NK-92 treated with Interleukin-12 subunit alpha and Interleukin-12 subunit beta, amount 100 ng/mL, for 24 hours (cell line): ENCODE data around the gene TRPM3.
"Not testable (repeated sequence)": the region's sequence is repeated elsewhere in the genome, so short reads cannot be mapped to it uniquely, and the experiment has no call there.

ENCODE experiments used
- DNase-seq: peaks from one replicate; lab custom pipeline; 2025; lab: John Stamatoyannopoulos, UW

TRPM3 gene

GRCh38 chr9:70654144-70654543 is 467.3 kb downstream of the TRPM3 start:
- DNase-seq, result no peak

GRCh38 chr9:70644627-70645026 is 476.8 kb downstream of the TRPM3 start:
- DNase-seq, result not testable (repeated sequence)

- DNase-seq, result no peak
Measured at GRCh38 chr9:70642341-70642740, 479.1 kb downstream of the TRPM3 start.

GRCh38 chr9:70641631-70642030 is 479.8 kb downstream of the TRPM3 start:
- no peak for DNase-seq

- DNase-seq, result no peak
Measured at GRCh38 chr9:70641031-70641430, 480.4 kb downstream of the TRPM3 start.

- DNase-seq, result no peak
Measured at GRCh38 chr9:70639853-70640814, 481.3 kb downstream of the TRPM3 start.

- DNase-seq, result no peak
Measured at GRCh38 chr9:70635790-70636189, 485.6 kb downstream of the TRPM3 start.

- no peak for DNase-seq
Measured at GRCh38 chr9:70634696-70635095, 486.7 kb downstream of the TRPM3 start.

- DNase-seq, result no peak
Measured at GRCh38 chr9:70630971-70631370, 490.4 kb downstream of the TRPM3 start.

- DNase-seq, result not testable (repeated sequence)
Measured at GRCh38 chr9:70629080-70629685, 492.2 kb downstream of the TRPM3 start.

- no peak for DNase-seq
Measured at GRCh38 chr9:70625078-70625477, 496.3 kb downstream of the TRPM3 start.

- no peak for DNase-seq
Measured at GRCh38 chr9:70618784-70619183, 502.6 kb downstream of the TRPM3 start.

- no peak for DNase-seq
Measured at GRCh38 chr9:70617033-70617828, 504.2 kb downstream of the TRPM3 start.

GRCh38 chr9:70616228-70616990 is 505.0 kb downstream of the TRPM3 start:
- no peak for DNase-seq

- DNase-seq, result no peak
Measured at GRCh38 chr9:70615464-70616138, 505.8 kb downstream of the TRPM3 start.

GRCh38 chr9:70614786-70615463 is 506.5 kb downstream of the TRPM3 start:
- no peak for DNase-seq

GRCh38 chr9:70613024-70613768 is 508.2 kb downstream of the TRPM3 start:
- DNase-seq, result no peak

GRCh38 chr9:70610287-70610644 is 511.2 kb downstream of the TRPM3 start:
- no peak for DNase-seq

- no peak for DNase-seq
Measured at GRCh38 chr9:70609542-70610286, 511.7 kb downstream of the TRPM3 start.
